Measurements from ENCODE around the gene ADTRP.

ADTRP gene

GRCh38 chr6:11754625-11755271, 23.9 kb downstream of the ADTRP start:
- DNase-seq: no peak

- DNase-seq: no peak
Observed at GRCh38 chr6:11753798-11754197, 24.8 kb downstream of the ADTRP start.

GRCh38 chr6:11752360-11752759, 26.2 kb downstream of the ADTRP start:
- DNase-seq: no peak

DNA sequence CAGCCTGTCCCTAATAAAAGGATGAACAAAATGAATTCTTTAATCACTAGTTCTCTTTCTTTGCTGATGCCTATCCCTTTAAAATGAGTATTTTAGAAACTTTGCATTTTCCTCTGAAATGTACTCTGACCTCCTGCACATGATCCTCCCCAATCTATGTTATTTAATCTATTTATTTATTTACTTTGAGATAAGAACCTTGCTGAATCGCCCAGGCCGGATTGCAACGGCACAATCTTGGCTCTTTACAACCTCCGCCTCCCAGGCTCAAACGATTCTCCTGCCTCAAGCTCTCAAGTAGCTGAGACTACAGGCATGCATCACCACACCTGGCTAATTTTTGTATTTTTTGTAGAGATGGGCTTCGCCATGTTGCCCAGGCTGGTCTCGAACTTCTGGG, 27.9 kb downstream of the ADTRP start:
- no peak for DNase-seq

DNA sequence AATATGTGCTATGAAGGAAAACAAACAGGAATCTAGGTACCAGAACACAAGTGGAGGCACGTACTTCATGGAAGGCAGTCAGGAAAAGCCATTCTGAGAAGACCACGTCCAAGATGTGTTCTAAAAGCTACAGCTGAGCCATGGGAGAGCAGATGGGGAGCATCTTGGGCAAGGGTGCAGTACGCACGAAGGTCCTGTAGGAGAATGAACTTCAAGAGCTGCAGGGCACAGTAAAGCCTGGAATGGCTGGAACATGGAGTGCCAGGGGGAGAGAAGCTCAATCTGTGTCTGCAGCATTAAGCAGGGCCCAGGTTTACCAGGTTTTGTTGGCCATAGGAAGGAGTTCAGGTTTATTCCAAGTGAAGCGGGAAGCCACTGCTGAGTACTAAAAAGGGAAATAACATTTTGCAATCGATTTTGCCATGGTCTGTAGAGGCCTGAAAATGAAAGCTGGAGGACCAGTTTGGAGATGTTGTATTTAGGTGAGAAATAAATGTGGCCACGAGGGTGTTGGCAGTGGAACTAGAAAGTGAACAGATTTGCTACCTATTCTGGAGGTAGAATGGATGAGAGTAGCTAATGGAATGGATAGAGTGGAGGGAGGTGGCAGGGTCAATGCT, 29.9 kb downstream of the ADTRP start:
- no peak for DNase-seq

DNA sequence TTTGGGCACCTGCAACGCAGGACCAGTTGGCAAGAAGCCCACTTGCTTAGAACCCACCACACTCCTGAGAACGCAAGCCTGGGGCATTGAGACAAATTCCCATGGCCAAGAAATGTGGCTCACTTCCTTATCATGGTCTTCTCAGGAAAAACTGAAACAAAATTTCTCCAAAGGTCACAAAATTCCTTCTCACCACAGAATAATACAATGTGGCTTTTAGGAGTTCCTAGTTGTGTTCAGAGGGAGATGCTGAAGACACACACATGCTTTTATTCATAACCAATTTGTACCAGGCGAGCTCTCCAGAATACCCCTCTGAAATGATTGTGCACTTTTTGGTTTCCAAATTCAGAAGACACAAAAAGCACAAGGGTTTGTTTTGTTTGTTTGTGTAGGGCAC, 31.6 kb downstream of the ADTRP start:
- no peak for DNase-seq

DNA sequence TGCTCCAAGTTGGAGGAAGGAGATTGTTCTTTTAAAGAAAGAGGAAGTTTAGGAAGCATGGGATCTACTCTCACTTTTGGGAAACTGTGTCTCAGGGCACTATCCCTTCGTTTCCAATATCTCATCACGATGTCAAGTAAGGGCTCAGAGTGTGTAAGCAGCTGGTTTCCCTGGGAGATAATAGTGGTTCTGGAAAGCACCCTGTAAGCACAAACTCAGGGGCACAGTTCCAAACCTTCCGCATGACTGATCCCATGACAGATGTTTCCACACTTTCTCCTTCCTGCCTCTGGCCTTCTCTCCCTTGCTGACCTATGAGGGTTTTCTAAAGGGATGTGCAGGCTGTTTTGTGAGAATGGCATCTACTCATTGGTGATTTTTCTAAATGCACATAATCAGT, 33.9 kb downstream of the ADTRP start:
- DNase-seq: no peak

DNA sequence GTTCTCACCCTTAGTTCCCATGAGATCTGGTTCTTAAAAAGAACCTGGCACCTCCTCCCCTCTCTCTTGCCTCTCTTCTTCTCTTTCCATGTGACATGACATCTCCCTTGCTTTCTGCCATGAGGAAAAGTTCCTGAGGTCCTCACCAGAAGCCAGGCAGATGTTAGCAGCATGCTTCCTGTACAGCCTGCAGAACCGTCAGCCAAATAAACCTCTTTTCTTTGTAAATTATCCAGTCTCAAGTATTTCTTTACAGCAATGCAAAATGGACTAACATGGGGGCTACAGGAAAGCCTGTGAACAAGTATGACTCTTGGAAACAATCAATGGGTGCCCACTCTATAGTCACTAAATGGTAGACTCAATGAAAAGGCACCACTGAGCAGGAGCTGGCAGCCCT, 34.5 kb downstream of the ADTRP start:
- no peak for DNase-seq

- no peak for DNase-seq
Observed at GRCh38 chr6:11740875-11741274, 37.7 kb downstream of the ADTRP start.

GRCh38 chr6:11738661-11739375, 39.8 kb downstream of the ADTRP start:
- DNase-seq: no peak

DNA sequence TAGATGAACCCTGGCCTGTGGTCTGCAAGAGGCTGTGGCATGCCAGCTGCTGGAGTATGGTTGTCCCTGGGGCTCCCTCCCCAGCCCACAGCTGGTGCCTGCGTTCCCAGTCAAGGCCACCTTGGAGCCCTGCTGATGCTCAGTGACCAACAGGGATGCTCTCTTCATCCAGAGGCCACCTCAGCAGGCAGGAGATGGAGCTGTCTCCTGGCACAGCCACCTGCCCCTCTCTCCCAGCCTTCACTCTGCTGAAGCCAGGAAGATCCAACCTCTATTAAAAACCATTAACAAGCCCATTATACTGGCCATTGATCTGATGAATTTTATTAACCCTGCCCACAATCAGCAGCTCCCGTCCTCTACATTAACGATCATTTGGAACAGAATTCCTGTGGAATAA, 40.4 kb downstream of the ADTRP start:
- no peak for DNase-seq

DNA sequence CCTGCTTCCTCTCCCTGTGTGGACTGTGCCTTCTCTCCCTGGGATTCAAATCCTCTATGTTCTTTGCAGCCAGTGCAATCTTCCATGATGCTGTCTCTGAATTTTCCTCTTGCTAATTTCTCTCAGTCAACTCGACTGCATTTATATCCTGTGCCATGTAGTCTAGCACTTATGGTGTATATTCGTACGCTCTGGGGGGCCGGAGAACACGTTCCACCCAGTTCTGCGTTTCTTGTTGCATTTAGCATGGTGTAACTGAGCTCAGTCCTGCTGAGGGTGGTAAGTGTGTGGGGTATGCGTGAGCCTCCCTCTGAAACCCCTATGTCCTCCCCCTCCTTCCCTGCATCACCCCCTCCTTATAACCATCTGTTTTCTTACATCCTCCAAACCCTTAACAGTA, 42.0 kb downstream of the ADTRP start:
- no peak for DNase-seq

DNA sequence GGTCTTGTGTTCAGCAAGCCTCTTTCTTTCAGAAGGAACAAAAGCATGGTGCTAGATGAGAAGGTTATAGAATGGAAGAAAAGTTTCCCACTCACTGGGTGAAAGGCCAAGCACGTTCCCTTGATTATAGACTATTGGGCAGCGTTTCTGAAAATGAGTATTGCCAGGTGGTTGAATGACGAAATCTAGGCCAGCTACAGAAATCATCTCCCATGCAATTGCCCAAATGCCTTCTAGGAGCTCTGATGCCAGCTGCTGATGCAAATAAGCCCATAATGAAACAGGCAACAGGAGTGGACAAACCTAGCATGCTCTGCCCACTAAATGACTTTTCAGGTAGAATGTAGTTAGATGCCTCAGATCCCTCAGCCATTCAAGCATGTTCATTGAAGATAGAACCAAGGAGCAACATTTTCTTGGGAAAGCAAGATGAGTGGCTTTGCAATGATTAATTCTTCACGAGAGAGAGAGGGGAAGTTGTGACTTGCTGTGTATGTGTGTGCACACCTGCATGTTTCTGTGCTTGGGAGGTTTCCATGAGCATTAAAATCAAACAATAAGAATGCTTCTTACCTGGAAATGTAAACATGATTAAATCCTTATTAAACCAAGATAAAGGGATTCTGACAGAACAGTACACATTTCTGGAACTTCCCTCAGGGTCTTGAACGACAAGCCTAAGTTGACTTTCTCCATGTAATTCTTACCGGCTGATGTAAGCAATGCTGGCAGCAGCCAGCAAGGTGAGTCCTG, 43.6 kb downstream of the ADTRP start:
- DNase-seq: no peak

DNA sequence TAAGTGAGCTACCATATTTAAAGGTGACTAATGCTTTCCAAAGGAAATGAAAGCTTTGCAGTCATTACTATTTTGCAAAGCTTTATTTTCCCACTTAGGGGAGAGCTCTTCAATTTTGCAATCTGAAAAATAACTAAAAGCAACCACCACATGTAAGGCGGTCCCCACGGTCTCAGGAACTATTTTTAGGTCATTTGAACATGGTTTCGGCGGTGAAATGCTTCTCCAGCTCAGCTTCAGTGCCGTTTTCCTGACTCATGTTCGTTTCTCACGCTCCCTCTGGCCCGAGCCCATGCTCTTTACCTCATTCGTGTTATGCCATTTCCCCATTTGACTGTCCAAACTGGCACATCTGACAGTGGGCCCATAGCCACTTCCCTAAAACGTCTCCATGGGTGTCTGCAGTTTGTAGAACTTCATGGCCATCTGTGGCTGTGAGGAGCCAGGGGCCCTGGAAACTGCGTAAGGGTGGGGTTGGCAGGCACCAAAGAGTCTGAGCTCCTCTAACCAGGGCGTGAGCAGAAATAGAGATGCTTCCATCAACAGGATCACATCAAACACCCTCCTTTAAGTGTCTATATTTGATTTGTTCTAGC, 46.5 kb downstream of the ADTRP start:
- DNase-seq: no peak

GRCh38 chr6:11731423-11731822, 47.2 kb downstream of the ADTRP start:
- no peak for DNase-seq

DNA sequence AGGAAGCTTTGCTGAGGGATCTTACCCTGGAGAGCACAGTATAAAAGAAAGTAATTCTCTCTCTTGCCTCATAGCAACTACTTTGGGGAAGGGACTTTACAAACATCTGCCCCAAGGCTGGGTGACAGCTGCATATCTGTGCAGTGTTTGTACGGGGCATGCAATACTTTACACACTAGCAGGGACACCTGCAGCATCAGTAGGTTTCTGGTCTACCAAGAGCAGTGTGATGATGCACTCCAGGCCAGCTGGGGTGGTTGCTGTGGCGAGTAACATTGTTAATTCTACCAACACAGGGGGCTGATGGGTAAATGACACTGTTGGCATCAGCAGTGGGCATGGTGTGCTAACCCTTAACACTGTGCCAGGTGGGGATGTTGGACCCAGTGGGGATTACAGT, 48.0 kb downstream of the ADTRP start:
- DNase-seq: no peak

GRCh38 chr6:11729076-11729475, 49.5 kb downstream of the ADTRP start:
- DNase-seq: no peak

DNA sequence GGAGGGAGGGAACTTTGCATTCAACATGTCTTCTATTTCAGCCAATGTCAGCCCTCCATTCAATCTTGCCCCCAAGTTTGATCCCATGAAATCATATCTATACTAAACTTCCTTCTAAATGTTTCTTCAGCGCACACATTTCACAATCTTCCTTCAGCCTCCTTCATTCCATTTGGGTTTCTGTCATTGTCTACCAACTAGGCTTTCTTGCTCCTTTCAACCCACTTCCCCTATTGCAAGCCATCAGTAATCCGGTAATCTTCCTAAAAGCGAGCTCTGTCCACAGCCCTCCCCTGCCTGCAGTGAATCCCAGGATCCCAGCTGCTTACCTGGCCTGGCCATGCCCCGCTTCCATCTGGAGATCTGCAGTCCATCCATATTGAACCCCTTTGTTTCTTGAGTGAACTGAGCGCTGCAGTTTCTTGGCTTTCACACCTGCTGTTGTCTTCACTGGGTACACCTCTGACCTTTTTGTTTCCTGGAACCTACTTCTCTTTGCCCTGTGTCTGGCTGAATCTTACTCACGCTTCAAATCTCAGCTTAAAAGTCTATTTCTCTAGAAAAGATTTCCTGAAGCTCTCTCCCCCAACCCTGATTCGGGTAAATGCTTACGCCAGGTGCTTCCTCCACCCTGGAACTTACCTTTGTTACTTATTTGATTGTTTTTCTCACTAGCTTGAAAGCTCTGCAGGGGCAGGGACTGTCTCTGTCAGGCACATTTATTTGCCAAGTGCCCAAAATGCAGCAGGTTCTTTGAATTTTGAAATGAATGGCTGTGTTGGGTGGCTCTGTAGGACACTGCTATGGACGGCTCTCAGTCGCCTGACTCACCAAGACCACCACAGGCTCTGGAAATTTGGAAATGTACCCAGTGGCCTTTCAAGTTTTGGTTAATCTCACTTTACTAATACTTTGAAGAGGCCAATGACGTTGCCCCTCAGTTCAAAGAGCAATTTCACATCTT, 50.3 kb downstream of the ADTRP start:
- no peak for DNase-seq

- no peak for DNase-seq
Observed at GRCh38 chr6:11727346-11727997, 51.1 kb downstream of the ADTRP start.

- no peak for DNase-seq
Observed at GRCh38 chr6:11724286-11724685, 54.3 kb downstream of the ADTRP start.

DNA sequence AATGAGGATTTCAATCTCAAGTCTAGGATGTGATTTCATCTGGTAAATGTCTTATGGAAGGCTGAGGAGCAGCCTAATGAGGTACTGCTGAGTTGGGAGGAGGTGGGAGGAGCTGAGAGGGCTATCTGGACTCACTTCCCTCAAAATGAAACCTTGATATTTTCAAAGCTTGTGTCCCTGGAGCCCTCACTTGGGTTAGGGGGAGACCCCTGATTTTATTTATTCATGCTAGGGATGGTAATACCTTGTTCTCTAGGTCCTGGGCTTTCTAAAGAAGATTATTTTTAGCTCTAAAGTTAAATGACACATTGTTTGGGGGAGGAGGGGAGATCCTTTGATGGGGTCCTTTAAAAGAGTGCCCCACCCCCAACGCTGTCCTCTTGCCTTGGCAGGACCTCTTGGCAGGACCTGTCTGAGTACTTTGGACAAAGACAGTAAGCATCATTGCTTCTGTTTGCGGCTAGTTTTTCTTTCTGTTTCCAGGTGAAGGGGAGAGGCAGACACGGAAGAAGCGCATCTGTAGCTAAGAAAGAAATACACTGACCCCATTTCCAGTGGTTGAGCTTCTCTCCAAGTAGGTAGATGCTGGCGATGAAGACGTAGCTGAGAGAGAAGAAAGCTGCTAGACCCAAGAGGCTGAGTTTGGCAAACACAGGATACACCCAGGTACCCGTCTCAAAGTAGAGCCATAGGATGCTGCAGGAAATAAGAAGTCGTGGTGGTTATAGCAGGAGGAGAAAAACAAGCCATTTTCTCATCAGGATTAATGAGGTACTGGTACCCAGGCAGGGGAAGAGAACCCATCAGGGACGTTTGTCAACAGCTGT, 55.6 kb downstream of the ADTRP start:
- no peak for DNase-seq

All from NCI-H1105 treated with DMSO at 0.1 percent for 48 hours (cell line).